HG03060 (cell line): ENCODE data around the gene AP2A2.

Source experiments
- ATAC-seq: cut with Tn5 transposase; IDR thresholded peaks from one replicate; pipeline ENCODE4 v1.9.1; 2021; ENCODE audit warnings: low read depth, moderate number of reproducible peaks; ENCODE audit not compliant: unreplicated experiment

The AP2A2 gene

DNA sequence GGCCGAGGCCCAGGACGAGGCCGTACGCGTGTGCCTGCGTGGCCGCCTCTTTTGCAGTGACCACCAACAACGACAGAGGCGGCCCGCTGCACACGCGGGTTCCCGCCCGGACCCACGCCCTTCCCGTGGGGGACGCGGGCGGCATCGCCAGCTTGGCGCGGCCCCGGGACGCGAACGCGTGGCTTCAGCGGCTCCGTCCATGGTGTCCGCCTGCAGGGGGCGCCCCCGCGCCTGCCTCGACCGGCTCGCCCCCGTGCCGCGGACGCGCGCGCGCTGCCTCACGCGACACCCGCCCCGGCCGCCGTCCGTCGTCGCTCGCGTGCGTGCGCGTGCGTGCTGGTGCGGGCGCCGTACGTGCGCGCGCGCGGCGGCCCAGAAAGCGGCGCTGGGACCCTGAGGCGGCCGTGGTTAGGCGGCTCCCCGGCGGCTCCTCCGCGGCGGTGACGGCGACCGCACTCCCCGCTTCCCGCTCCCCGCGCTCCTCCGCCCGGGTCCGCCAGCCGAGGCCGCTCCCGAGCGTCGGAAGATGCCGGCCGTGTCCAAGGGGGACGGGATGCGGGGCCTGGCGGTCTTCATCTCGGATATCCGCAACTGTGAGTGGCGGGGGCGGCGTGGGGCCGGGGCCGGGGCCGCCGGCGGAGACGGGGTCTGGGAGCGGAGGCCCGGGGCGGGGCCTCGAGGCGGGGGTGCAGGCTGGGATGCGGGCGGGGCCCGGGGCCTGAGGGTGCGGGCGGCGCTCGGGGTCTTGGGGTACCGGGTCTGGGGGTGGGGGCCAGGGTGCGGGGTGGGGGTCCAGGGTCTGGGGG, at the start of gene AP2A2:
TSS of gene AP2A2 (plus strand) at position 375 of the 806 bp plus-strand sequence. CDS start at position 527, 152 bp downstream.
- ATAC-seq, result no peak

DNA sequence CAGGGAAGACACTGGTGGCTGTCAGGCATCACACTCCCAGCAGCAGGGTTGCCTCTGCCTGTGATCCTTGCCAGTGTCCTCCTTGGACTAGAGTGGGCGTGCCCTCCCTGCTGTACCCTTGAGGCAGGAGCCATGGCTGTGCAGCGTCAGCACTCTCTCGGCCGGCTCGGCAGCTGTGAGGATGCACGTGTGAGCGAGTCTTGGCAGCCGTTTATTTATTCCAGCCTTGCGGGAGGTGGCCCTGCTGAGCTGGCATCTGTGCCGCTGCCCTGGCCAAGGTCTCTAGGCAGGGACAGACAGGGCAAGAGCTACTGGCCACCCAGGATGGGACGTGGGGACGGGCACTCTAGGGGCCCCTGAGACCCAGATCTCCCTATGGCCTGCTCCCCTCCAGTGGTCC, 49.1 kb upstream of the AP2A2 start:
- ATAC-seq, result no peak

DNA sequence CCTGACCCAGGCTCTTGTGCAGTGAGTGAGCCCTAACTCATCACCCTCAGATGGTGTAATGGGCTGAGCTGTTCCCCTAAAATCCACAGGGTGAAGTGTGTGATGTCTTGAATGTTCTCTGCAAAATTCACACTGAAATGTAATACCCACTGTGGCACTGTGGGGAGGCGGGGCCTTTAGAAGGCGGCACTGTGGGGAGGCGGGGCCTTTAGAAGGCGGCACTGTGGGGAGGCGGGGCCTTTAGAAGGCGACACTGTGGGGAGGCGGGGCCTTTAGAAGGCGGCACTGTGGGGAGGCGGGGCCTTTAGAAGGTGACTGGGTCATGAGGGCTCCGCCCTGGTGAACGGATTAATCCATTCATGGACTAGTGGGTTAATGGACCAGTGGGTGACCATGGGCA, 48.1 kb upstream of the AP2A2 start:
- no peak for ATAC-seq

DNA sequence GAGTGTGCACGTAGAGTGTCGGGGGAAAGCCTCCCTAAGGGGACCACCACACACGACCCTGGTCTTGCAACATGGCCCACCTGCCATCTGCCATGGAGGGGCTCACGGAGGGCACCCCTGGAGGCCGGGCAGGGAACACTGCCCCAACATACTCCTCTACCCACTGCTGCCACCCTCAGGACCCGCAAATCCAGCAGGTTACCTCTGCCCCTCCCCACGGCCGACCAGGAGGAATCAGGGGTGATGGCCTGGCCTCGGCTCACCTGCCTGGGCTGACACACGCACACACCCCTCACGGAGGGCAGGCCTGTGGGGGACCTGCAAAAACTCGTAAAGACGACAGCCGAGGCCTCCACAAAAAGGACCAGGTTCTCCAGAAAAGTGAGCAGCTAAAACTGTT, 45.2 kb upstream of the AP2A2 start:
- ATAC-seq, result no peak

DNA sequence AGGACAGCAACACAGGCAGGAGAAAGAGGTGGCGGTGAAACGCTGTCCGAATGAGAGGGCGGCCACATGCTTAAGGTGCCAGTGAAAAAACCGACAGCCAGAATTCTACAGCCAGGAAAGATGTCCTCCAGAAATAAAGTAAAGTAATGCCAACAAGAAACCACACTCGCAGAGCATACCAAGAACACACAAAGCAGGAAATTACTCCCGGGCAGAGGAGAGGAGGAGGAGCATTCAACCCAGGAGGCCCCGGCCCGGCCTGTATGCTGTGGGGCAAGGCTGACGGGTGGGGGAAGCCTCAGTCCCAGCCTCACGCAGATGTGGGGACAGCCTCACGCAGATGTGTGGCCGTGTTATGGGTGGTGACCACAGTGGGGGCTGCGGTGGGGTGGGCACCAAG, 43.1 kb upstream of the AP2A2 start:
- ATAC-seq, result no peak

DNA sequence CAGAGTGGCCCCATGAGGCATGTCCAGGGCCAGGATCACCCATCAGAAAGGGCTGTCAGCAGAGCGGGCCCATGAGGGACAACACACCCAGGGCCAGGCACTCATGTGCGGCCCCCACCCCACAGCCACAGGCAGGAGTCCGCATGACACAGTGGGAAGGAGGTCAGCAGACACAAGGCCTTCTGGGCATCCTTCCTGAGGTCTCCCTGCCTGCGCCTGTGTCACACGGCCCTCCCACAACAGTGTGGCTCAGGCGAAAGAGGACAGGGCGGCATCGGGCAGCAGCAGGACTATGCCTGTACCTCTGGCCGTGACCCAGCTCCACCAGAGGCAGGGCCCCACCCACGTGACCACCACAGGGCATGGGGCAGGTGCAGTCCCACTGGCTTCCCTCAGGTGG, 42.1 kb upstream of the AP2A2 start:
- ATAC-seq, result no peak

DNA sequence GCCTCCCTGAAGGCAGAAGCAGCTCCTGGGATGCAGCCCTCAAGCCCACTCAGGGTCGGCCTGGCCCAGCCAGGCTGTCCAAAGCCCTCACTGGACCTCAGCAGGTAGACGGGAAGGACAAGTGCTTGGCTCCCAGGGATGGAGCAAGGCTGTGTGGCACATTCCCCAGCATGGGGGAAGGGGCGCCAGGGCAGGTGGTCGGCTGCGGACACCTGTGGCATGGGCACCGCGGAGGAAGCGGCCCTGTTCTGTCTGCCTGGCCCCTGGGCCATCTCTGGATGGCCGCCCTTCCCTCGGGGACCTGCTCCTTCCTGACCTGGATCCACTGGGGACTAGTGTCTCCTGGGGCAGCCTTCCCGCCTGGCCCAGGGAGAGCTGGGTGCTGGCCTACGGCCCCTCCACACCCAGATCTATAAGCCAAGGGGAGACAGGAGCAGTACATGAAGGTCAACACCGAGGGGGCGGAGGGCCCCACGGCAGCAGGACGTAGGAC, 41.0 kb upstream of the AP2A2 start:
- no peak for ATAC-seq

DNA sequence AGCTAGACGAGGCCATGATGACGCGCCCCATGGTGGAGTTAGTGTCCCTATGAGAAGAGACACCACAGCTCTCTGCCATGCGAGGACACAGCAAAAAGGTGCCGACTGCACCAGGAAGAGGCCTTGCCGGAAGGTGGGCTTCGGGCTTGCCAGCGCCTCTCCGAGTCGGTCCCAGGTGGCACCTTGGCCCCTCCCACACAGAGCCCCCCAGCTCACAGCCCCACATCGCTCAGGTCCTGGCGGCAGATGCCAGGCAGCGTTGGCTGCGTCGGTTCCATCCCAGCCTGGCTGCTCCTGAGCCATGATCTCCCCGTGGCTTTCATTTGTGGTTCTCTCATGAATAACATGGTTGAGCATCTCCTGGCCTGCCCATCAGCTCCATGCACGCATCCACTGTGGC, 39.1 kb upstream of the AP2A2 start:
- ATAC-seq, result no peak

DNA sequence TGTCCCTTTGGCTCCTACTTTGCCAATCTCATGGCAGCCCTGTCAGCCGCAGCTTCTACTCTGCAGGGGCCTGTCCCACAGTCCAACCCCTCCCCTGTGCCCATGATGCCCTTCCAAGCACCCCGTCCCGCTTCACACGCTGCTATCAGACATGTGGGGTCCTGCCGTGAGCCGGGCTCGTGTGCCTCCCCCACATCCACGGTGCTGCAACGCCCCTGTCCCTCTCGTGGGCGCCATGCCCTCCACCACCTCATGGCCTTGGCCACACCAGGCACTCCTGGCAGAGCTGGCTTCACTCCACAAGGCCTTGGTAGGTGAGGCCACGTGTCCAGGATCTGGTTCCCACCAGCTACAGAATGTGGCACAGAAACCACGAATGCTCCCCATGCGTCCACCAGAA, 38.1 kb upstream of the AP2A2 start:
- ATAC-seq, result no peak

DNA sequence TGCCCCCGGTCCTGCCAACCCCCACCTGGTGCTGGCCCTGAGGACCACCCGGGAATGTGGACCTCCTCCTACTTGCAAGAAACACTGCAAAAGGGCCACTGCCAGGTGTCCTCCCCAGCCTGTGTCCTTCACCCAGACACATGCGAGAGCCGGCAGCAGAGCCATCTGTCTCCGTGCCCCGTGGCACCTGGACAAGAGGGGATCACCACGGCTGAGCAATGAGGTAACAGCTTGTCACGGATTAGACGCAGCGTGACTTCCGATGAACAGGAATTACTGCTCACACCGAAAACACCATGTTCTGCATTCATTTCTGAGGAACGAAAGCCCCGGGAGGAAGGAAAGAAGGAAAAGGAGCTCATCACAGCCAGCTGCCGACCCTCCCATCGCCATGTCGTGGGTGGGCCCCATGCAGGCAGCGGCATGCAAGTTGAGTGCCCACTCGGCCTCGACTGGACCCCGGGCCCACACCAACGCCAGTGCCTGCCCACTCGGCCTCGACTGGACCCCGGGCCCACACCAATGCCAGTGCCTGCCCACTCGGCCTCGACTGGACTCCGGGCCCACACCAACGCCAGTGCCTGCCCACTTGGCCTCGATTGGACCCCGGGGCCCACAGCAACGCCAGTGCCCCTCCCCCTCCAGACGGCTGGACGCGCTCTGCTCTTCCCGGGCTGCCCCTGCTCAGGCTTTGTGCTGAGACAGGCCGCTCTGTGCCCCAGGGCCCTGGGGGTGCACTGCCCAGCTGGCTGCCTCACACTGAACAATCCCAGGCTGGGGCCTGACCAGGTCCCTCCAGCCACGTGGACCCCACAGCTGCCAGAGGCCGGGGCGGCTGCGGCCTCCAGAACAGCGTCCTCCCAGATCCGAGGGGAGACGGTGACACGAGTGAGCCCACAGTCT, 37.1 kb upstream of the AP2A2 start:
- ATAC-seq, result no peak

DNA sequence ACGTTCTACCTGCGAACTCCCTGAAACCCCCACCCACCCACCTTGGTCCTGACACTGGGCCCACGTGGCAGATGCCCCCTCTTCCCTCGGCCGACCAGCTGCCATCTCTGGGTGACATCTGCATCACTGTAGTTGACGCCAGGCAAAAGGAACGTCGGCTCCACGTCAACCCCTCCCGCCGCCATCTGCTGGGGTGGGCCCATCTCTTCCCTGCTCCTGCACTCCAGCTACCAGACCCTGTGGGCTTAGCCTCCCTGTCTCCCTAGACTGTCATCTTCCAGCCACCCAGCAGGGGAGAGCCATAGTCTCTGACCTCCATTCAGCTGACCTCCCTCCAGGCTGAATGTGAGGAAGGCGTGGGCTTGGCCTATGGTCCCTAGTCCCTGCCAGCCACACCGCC, 36.4 kb upstream of the AP2A2 start:
- ATAC-seq, result no peak

DNA sequence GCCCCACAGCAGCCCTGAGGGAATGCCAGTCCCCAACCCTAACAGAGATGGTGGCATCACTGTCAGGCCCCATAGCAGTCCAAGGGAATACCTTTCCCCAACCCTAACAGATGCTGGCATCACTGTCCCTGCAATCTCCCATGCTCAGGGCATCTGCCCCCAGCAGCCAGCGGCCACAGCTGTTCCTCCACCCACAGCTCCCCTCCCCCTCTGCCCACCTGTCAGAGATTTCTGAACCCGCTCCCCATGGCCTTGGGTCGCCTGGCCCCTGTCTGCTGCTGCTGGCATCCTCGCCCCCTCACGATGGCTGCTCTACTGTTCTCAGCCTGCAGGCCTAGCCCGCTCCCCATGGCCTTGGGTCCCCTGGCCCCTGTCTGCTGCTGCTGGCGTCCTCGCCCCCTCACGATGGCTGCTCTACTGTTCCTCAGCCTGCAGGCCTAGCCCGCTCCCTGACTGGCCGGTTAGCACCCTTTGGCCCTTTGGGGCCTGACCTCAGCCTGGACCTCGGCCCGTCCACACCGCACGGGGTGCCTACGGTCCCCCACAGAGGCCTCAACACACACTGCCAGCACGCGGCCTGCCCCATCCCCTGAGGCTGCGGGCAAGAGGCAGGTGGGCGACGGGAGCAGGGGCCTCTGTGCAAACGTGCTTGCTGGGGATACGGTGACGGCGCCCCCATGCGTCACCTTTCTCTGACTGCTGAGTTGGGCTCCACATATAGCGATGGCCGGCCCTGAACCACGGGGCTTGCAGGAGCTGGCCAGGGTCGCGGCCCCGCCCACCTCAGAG, 35.8 kb upstream of the AP2A2 start:
- no peak for ATAC-seq

DNA sequence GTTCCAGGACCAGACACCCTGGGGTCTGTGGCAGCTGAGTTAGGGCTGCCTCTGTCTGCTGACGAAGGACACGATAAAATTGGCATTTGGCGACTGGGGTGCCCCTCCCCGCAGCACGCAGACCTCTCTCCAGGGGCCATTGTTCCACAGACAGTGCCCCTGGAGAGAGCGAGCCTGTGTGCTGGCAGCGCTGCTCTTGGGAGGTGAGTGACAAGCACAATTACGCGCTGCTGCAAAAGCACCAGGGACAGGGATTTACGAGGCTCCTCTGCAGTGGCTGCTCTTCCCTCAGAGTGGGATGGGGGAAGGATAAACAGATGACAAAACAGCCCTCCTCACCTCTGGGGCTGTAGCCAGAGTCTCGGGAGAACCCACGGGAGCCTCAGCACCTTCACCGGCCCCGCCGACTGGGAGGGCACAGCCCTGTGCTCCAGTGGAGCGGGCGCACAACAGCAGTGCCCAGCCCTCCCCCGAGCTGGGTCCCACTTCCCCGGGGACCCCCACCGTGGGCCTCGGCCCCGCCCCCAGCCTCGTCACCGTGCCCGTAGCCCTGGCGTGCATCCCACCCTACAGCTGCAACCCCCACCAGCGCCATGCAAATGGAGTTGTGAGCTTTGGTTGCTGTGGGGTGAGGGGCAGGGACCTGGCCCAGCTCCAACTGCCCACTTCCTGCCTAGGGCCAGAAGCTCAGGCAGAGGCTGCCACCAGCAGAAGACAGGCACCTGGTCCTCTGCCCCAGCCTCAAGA, 34.7 kb upstream of the AP2A2 start:
- no peak for ATAC-seq

DNA sequence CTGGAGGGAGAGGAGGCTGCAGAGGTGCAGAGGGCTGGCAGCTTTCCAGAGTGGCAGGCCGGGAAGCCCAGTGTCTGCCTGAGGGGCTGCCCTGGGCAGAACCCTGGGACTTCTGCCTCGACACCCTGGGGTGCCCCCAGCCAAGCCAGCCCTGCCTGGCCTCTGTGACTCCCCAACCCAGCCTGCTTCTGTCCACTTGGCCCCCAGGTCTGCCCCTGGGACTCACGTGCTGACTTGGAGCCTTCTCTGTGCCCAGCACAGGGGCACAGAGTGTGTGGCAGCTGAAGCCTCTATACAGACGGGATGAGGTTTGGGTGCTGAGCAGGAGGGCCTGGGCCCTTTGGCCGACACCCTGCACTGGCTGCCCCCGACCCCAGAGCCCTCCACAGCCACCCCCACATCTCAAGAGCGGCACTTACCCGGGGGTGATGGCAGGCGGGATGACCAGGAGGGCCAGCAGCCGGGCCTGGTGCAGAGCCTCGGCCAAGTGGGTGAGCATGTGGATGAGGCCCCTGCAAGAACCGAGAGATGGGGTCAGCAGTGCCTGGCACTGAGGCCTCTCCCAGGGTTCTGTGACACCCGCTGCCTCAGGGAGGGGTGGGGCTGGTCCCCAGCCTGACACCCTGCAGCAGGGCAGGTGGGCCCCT, 32.5 kb upstream of the AP2A2 start:
- no peak for ATAC-seq

DNA sequence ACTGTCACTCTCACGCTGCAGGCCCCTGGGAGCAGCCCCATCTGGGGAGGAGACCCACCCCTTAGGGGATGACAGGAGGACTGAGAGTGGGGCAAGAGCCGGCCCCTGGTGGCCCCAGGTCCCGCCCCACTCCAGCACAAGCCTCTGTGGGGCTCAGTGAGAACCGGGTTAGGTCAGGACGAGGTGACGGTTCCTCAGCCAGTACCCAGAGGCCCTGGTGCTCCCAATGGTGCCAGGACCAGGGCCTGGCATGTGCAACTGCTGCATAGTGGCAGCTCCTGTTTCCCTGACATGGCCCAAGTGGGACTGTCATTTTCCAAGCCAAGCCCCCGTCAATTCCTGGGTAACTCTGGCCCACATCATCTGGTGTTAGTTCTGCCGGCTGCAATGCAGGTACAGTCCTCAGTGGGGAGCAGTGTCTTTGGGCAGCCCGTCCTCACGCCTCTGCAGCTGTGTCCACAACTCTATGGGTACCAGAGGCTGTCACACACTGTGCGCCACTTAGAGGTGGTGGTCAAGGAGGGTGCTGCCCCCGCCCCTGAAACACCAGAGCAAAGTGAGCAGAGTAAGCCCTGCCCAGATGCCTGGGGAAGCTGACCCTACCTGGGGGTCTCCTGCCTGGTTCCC, 31.0 kb upstream of the AP2A2 start:
- no peak for ATAC-seq

DNA sequence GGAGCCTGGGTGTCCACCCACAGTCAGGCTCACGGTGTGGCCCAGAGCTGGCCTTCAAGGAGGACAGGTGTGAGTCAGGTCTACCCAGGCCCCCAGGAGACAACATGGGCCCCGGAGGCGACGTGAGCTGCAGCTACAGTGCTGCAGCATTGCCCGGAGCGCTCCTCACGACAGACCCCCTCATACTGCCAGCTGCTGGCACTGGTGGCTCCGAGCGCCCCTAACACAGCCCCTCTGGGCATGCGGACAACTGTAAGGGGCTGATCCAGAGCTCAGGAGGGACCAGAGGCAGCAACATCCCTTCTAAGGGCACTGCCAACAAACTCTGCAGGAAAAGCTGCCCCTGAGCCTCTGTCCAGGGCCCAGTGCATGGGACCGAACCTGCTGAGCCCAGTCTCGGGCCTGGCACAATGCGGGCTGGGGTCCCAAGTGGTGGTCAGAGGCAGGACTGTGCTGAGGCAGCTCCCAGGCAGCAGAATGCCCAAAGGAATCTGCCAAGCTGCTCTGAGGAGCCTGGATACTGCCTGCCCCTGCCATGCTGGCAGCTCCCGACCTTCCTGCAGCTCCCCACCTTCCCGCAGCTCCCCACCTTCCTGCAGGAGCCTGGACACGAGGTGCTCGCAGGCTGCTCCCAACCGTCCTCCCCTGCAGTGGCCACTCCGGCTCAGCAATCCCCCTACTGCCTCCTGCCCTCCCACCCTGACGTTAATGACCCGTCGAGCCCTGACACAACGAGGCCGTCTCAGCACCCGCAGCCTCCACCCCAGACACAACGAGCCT, 30.1 kb upstream of the AP2A2 start:
- ATAC-seq, result no peak

DNA sequence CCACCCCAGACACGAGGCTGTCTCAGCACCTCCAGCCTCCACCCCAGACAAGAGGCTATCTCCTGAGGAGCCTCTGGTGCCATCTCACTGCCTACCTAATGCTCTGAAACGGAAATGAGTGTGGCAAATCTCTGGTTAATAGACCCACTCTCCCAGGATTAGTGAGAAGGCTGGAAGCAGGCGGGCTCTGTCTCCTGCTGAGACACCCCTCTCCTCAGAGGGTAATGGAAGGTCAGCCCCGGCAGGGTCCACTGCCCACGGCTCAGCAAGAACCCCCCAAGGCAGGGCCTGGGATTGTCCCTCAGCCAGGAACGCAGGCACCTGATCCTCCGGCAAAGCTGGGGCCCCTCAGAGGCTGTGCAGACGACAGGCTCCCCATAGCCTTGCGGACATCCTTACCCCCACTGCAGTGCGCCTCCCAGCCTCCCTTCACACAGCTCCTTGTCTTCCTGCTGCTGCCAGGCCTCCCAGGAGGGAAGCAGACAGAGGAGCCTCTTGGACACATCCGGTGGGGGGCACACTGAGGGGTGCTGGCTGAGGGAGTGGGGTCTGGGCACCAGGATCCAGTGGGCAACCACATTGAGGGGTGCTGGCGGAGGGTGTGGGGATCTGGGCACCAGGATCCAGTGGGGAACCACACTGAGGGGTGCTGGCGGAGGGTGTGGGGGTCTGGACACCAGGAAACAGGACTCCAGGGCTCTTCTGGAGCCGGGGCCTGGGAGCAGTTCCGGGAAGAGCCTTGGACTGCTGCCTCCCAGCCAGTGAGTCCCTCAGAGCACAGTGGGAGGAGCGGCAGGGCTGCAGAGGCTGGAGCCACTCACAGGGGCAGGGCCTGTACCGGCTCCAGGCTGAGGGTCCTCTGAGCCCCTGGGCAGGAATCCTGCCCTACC, 28.2 kb upstream of the AP2A2 start:
- no peak for ATAC-seq
